ES-I3 (cell line): ENCODE measurements around the gene DOCK3.
"Not testable (repeated sequence)": the region's sequence is repeated elsewhere in the genome, so short reads cannot be mapped to it uniquely, and the experiment has no call there.

ENCODE experiments used
- H3K36me3 ChIP-seq: 2 replicates; pipeline ENCODE4 v1.6.1; 2013; ENCODE audit warnings: mild to moderate bottlenecking, low read length, control low read depth, moderate library complexity; ENCODE audit not compliant: insufficient read depth
- H3K4me1 ChIP-seq: 2 replicates; pipeline ENCODE4 v1.6.1; 2013; ENCODE audit warnings: mild to moderate bottlenecking, control low read depth, low read length; ENCODE audit not compliant: insufficient read depth
- H3K9ac ChIP-seq: 2 replicates; pipeline ENCODE4 v1.6.1; 2013; ENCODE audit warnings: low read depth, mild to moderate bottlenecking, low read length, moderate library complexity
- H3K9me3 ChIP-seq: 2 replicates; pipeline ENCODE4 v1.6.1; 2013; ENCODE audit warnings: mild to moderate bottlenecking, low read length, moderate library complexity; ENCODE audit not compliant: control insufficient read depth, insufficient read depth

DOCK3 gene

GRCh38 chr3:51099794-51100535 is 425.2 kb downstream of the DOCK3 start:
- Histone ChIP-seq H3K9me3 (no peaks in the 10 kb centered on the region), H3K9ac (no peak overlapping the region), H3K4me1 (no peaks in the 10 kb centered on the region), H3K36me3 (no peaks in the 10 kb centered on the region)

GRCh38 chr3:51100536-51100851 is 425.8 kb downstream of the DOCK3 start:
- Histone ChIP-seq H3K36me3 (no peaks in the 10 kb centered on the region), H3K9me3 (no peaks in the 10 kb centered on the region), H3K9ac (no peak overlapping the region), H3K4me1 (no peaks in the 10 kb centered on the region)

GRCh38 chr3:51102396-51102795 is 427.7 kb downstream of the DOCK3 start:
- Histone ChIP-seq H3K9me3 (peaks cover 2% of the 10 kb centered on the region; the same call in 1 of the 2 replicates), H3K36me3 (no peaks in the 10 kb centered on the region; the same call in 1 of the 2 replicates), H3K9ac (no peak overlapping the region), H3K4me1 (no peaks in the 10 kb centered on the region)

GRCh38 chr3:51106242-51106876 is 431.6 kb downstream of the DOCK3 start:
- no peak overlapping the region for H3K9ac ChIP-seq
- H3K9me3 ChIP-seq: peaks cover 6% of the 10 kb centered on the region; the same call in 1 of the 2 replicates
- H3K36me3 ChIP-seq: no peaks in the 10 kb centered on the region; the same call in 1 of the 2 replicates
- H3K4me1 ChIP-seq: no peaks in the 10 kb centered on the region

GRCh38 chr3:51110586-51110985 is 435.9 kb downstream of the DOCK3 start:
- Histone ChIP-seq H3K36me3 (no peaks in the 10 kb centered on the region; the same call in 1 of the 2 replicates), H3K4me1 (no peaks in the 10 kb centered on the region), H3K9ac (no peak overlapping the region), H3K9me3 (peaks cover 6% of the 10 kb centered on the region; the same call in 1 of the 2 replicates)

- Histone ChIP-seq H3K4me1 (no peaks in the 10 kb centered on the region), H3K9me3 (no peaks in the 10 kb centered on the region), H3K36me3 (no peaks in the 10 kb centered on the region), H3K9ac (no peak overlapping the region)
Observed at GRCh38 chr3:51122944-51123343, 448.2 kb downstream of the DOCK3 start.

GRCh38 chr3:51123531-51123930 is 448.8 kb downstream of the DOCK3 start:
- no peaks in the 10 kb centered on the region for H3K4me1 ChIP-seq
- H3K9ac ChIP-seq: no peak overlapping the region
- H3K36me3 ChIP-seq: no peaks in the 10 kb centered on the region
- H3K9me3 ChIP-seq: no peaks in the 10 kb centered on the region

- not testable (repeated sequence) for H3K36me3 ChIP-seq, H3K4me1 ChIP-seq, H3K9me3 ChIP-seq, H3K9ac ChIP-seq
Observed at GRCh38 chr3:51131607-51132006, 456.9 kb downstream of the DOCK3 start.

GRCh38 chr3:51137715-51138114 is 463.0 kb downstream of the DOCK3 start:
- Histone ChIP-seq H3K36me3 (no peaks in the 10 kb centered on the region), H3K4me1 (no peaks in the 10 kb centered on the region), H3K9me3 (no peaks in the 10 kb centered on the region), H3K9ac (no peak overlapping the region)

- Histone ChIP-seq H3K9me3 (no peaks in the 10 kb centered on the region), H3K36me3 (no peaks in the 10 kb centered on the region), H3K4me1 (no peaks in the 10 kb centered on the region), H3K9ac (no peak overlapping the region)
Observed at GRCh38 chr3:51139616-51140015, 464.9 kb downstream of the DOCK3 start.

GRCh38 chr3:51141573-51141972 is 466.8 kb downstream of the DOCK3 start:
- Histone ChIP-seq H3K9me3 (no peaks in the 10 kb centered on the region), H3K36me3 (no peaks in the 10 kb centered on the region), H3K9ac (no peak overlapping the region), H3K4me1 (no peaks in the 10 kb centered on the region)

- Histone ChIP-seq H3K4me1 (no peaks in the 10 kb centered on the region), H3K9me3 (no peaks in the 10 kb centered on the region), H3K36me3 (no peaks in the 10 kb centered on the region), H3K9ac (no peak overlapping the region)
Observed at GRCh38 chr3:51145811-51146585, 471.3 kb downstream of the DOCK3 start.

GRCh38 chr3:51146781-51147180 is 472.1 kb downstream of the DOCK3 start:
- H3K9me3 ChIP-seq: no peaks in the 10 kb centered on the region
- H3K9ac ChIP-seq: no peak overlapping the region
- no peaks in the 10 kb centered on the region for H3K4me1 ChIP-seq
- no peaks in the 10 kb centered on the region for H3K36me3 ChIP-seq

GRCh38 chr3:51156147-51156546 is 481.4 kb downstream of the DOCK3 start:
- no peak overlapping the region for H3K9ac ChIP-seq
- H3K36me3 ChIP-seq: no peaks in the 10 kb centered on the region
- H3K9me3 ChIP-seq: no peaks in the 10 kb centered on the region
- H3K4me1 ChIP-seq: no peaks in the 10 kb centered on the region

- H3K36me3 ChIP-seq: no peaks in the 10 kb centered on the region
- no peak overlapping the region for H3K9ac ChIP-seq
- no peaks in the 10 kb centered on the region for H3K4me1 ChIP-seq
- no peaks in the 10 kb centered on the region for H3K9me3 ChIP-seq
Observed at GRCh38 chr3:51163051-51163450, 488.3 kb downstream of the DOCK3 start.
